GM19328 (cell line): ENCODE data around the gene MATR3.
"Not testable (repeated sequence)": the region's sequence is repeated elsewhere in the genome, so short reads cannot be mapped to it uniquely, and the experiment has no call there.

Source experiments
- ATAC-seq: cut with Tn5 transposase; IDR thresholded peaks from one replicate; pipeline ENCODE4 v1.9.1; 2021; ENCODE audit warnings: mild to moderate bottlenecking, moderate library complexity; ENCODE audit not compliant: unreplicated experiment

Gene MATR3

DNA sequence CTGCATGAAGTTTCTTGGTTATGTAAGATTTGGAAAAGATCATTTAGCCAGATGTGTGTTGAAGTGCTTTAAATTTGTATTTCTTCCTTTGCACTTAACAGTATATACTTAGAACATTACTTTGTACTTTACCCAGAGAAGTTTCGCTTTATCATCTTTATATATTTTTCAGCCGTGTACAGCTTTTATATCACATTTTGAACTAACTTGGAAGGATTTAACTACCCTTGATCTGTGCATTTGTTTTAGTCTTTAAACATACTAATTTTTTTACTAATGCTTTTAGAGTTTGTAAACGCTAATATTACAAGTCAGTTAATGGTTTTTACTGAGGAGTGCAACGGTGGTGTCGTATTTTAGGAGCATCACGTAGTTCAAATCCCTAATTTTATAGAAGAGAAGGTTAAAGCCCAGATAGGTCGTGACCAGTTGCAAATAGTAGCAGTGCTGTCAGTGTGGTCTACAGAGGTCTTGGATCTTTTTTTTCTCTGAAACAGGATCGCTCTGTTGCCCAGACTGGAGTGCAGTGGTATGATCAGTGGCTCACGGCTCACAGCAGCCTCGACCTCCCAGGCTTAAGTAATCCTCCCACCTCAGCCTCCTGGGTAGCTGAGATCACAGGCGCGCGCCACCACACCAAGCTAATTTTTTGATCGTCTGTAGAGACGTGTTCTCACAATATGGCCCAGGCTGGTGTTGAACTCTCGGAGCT, 2.0 kb downstream of the MATR3 start:
- ATAC-seq: no peak

DNA sequence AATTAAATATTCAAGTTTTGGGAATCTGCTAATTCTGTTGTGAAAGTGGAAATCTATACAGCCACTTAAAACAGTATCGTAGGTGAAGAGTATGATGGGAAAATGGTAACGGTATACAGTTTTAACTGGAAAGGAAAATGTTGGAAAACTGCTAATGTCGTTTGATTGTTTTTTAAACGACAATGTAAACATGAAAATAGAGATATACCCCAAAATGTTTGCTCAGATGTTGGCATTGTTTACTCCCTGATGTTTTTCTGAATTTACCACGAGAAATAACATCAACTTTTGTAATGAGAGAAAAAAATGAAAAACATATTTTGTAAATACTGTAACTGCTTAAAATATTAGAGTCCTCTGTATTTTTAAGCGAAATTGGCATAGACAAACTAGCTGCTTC, 2.7 kb downstream of the MATR3 start:
- ATAC-seq: no peak

DNA sequence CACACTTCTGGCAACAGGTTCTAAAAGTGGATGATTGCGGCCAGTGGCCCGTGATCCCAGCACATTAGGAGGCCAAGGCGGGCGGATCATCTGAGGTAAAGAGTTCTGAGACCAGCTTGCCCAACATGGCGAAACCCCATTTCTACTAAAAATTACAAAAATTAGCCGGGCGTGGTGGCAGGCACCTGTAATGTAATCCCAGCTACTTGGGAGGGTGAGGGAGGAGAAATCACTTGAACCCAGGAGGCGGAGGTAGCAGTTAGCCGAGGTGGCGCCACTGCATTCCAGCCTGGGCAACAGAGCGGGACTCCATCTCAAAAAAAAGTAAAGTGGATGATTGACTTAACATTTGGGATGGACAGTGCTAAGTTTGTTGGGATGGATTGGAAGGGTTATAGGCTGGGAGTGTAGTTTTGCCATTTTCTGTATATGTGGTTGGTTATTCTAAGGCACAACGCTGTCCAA, 3.4 kb downstream of the MATR3 start:
- no peak for ATAC-seq

DNA sequence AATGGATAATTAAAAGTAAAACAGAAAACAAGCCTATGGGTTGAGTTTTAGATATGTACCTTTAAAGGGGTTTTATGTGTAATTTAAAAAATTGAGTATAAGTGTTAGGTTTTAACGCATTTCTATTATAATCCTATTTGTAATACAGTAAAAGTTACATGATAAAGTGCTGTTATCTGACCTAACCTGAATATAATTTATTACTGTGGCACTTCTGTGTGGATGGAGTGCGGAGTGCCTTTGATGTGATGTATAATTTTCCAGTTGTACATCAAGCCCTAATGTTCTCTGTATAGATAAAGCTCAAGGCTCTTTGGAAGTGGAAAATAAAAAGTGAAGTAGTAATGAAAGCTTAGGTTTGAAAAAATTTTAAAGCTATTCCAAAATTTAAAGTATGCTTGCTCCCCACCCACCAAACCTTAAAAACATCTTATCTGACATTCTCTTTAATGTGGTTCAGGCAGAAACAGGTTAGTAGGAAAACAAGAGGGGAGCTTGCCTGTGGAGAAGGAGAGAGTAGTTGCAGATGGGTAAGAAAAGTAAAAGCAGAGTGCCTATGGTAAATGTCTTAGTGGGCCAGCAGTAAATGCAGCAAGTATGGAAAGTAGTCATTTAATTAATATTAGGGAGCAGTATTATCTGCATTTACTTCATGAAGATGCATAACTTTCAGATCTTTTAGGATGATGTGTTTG, 4.0 kb downstream of the MATR3 start:
- no peak for ATAC-seq

DNA sequence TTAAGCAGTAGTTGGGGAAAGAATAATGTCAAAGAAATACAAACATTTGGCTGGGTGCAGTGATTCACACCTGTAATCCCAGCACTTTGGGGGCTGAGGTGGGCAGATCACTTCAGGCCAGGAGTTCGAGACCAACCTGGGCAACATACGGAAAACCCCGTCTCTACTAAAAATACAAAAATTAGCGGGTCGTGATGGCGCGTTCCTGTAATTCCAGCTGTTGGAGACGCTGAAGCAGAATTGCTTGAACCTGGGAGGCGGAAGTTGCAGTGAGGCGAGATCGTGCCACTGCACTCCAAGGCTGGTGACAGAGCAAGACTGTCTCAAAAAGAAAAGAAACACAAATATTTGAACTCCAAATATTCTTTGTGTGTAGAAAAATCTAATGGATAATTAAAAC, 4.7 kb downstream of the MATR3 start:
- no peak for ATAC-seq

DNA sequence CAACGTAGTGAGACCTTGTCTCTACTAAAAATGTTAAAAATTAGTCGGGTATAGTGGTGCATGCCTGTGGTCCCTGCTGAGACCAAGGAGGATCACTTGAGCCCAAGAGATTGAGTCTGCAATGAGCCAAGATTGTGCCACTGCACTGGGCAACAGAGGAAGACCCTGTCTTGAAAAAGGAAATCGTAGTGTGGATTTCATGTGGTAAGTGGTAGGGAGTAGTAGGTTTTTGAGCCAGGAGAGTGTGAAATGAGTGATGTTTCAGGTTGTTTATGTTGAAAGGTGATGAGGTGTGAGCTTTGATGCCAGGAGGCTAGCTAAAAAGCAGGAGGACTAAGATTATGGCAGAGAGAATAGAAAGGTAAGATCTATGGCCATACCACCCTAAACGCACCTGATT, 5.9 kb downstream of the MATR3 start:
- no peak for ATAC-seq

DNA sequence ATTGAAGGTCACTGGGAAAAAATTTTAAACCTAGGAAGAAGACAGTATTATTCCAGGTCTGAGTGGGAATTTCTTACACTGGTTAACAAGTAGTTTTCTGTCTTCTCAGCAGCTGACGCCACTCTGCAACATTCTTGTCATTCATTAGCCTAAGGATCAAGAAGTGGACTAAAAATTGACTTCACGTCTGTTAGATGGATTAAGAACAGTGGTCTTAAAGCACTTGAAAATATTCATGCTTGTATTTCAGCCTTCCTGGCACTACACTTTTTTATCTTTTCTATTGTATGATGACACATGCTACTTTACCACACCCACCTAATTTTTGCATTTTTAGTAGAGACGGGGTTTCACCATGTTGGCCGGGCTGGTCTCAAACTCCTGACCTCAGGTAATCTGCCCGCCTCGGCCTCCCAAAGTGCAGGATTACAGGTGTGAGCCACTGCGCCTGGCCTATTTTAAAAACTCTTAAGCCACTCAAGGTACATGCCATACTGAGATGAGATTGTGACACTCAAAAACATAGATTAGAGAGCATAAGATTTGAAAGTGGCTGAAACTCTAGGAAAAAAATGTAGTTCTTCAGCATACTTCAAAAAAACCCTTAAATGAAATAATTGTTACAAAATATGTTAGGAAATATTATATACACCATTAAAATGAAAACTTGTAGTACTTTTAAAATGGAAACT, 8.4 kb downstream of the MATR3 start:
- ATAC-seq: no peak

DNA sequence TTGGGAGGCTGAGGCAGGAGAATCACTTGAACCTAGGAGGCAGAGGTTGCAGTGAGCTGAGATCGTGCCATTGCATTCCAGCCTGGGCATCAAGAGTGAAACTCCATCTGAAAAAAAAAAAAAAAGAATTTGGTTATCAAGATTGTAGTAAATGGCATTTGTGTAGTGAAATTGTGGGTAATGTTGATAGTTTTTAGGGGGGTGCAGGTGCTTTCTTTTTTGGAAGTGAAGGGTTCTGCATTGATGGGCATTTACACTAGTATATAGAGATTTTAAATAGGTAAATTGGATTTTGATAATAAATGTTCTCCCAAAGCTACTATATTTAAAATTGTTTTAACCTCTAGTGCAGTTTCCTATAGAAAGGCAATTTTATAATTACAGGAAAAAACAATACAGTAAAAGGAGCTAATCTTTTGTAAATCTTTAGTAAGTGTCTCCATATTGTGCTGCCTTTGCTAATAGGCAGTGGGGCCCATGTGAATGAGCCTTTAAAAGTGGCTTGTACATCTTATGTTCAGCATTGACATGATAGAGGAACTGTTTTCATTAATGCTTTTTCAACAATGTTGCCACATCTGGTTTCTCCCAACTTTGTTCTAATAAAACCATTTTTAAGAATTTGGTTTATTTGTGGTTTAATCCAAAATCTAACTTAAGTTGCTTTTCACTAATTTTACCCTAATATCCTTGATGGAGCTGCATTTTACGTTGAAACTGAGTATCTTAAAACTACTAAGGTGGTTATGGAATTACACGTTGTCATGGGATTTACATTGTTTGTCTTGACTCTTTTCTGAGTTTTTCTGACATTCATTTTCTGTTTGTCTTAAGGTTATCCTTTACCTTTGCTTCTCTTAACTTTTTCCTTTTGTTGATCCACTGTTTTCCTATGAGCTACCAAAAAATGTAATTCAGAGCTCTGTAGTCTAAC, 11.1 kb downstream of the MATR3 start:
- ATAC-seq: no peak

DNA sequence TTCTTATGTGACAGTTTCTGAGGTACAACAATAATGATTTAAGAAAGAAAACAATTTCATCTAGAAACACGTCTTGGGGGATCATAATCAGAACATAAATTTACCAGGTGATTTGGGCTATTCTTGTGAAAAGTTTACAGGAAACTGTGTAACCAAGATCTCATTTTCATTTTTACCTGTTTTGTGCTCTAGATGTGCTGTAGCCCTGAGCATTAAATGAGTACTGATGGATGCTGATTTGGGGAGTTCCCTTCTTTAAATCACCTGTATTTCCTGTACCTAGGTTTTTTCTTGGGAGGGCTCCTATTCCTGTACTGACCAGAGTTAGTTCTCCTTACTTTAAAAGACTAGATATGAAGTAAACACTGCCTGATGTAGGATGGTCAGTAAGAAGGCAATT, 12.7 kb downstream of the MATR3 start:
- ATAC-seq: no peak

DNA sequence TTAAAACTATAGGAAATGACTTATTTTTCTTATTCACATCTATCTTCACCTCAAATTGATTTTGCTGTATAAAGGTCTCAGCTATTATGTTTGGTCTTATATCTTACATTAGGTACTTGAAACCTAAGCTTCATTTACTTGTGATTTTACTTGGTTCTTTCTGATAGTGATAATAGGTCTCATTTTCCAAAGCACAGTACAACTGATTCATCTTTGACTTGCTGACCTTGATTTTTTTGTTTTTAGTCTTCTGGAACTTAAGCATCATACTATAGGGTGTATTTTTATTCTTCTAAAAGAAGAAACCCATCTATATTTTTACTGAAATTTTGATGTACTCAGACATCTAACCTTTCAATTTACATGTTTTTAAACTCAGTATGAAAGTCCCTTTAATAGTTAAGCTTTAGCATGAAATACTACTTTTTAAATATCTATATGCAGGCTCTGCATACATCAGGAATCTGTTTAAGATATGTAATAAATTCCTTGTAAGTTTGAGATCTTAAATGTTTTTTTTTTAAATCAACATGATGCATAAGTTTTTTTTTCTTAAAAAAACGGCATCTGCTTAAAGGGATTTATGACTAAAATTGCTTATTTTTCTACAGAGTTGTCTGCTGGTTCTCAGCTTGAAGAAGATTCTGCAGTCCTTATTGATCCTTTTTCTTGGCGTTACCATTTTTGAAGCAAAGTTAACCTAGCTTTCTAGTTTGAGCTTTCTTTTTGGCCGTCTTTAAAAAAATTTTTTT, 13.3 kb downstream of the MATR3 start:
- no peak for ATAC-seq

DNA sequence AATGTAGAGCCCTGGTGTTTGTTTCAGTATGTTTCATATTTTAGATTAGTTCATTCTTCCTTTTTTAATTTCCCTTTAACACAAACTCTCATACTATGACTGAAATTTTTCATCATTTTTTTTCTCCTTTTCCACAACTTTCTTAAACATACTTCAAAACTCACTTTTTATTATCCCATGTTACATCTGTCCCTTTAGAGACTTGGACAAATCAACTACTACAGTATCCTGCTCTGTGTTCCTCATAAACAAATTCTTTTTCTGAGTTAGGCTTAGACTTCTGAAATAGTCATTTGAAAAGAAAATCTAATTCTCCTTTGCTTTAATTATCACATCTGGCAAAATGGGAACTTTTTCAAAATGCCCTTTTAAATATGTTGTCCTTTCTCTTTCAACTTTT, 15.3 kb downstream of the MATR3 start:
- no peak for ATAC-seq

DNA sequence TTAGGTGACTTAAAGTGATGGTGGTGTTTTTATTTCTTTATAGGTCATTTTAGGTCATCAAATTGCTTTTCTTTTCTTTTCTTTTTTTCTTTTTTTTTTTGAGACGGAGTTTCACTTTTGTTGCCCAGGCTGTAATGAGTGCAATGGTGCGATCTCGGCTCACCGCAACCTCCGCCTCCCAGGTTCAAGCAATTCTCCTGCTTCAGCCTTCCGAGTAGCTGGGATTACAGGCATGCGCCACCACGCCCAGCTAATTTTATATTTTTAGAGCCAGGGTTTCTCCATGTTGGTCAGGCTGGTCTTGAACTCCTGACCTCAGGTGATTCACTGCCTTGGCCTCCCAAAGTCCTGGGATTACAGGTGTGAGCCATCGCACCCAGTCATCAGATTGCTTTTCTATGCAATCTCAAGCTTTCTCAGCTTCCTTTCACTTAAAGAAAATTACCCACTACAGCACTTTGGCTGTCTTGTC, 17.2 kb downstream of the MATR3 start:
- not testable (repeated sequence) for ATAC-seq

DNA sequence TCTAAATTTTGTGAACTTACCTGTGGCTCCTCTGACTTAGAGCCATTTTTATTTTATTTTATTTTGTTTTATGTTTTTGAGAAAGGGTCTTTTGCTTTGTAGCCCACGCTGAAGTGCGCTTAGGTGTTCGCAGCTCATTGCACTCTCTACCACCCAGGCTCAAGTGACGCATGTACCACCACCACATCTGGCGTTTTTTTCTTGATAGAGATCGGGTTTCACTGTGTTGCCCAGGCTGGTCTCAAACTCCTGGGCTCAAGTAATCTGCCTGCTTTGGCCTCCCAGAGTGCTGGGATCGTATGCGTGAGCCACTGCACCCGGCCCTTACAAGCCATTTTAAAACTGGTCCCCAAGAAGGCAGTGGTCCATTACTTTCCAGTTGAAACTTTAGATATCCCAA, 18.5 kb downstream of the MATR3 start:
- ATAC-seq: no peak

DNA sequence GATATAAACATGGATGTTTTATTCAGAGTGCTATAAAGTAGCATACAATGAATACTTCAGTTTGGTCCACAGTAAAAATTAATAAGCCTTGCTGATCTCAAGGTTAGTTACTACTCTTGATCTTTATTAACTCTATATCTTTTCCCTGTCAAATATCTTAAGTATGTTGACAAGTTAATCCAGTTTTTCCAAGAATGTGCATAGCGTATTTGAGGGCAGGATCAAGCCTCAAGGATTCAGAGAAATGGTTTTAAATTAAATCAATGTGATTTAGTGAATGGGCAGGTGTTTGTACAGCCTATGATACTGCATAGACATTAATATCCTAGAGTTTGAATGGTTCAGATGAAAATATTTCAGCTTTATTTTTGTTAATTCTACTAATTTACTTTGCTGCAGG, 20.7 kb downstream of the MATR3 start:
- ATAC-seq: no peak

DNA sequence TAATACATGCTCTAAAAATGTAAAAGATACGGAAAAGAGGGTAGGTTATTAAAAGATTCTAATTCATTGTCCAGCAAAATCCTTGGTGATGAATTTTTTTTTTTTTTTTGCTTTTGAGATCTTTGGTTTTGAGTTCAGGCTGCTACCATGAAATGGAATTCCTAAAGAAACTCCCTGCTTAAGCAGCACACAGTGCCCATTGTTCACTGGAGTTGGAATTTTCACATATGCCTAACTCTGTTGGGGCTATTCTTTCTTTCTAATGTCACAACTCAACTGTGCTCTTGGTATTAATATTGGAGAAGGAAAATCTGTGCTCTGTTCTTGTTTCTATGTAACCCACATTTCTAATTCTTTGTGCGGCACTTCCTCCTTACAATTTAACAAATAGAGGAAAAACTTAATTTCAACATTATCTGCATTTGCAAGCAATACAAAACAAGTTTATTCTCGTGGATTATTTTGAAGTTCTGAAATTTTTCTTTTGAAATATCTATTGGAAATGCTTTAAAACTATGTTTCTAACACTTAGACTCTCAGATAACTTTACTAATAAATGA, 21.6 kb downstream of the MATR3 start:
- no peak for ATAC-seq

DNA sequence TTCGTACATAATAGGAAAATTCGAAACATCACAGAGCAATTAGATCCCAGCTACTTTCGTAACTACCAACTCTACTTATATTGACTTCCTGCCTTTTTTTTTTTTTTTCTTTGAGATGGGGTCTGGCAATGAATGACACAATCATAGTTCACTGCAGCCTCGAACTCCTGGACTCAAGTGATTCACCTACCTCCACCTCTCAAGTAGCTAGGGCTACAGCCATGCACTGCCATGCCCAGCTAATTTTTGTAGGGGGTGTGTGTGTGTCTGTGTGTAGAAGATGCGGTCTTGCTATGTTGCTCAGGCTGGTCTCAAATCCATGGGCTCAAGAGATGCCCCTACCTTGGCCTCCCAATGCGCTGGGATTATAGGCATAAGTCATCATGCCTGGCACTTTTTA, 42.3 kb downstream of the MATR3 start:
- no peak for ATAC-seq

DNA sequence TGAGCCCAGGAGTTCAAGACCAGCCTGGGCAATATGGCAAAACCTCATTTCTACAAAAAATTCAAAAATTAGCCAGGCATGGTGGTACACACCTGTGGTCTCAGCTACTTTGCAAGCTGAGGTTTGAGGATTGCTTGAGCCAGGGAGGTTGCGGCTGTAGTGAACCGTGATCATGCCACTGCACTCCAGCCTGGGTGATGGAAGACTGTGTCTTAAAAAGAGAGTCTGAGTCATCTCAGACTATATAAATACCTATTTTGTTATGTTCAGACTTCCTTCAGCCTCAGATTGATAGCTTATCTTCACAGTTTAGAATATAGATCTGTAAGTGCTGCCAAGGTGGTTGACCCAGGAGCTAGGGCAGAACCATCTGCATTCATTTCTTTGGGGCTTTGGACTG, 46.5 kb downstream of the MATR3 start:
- no peak for ATAC-seq

DNA sequence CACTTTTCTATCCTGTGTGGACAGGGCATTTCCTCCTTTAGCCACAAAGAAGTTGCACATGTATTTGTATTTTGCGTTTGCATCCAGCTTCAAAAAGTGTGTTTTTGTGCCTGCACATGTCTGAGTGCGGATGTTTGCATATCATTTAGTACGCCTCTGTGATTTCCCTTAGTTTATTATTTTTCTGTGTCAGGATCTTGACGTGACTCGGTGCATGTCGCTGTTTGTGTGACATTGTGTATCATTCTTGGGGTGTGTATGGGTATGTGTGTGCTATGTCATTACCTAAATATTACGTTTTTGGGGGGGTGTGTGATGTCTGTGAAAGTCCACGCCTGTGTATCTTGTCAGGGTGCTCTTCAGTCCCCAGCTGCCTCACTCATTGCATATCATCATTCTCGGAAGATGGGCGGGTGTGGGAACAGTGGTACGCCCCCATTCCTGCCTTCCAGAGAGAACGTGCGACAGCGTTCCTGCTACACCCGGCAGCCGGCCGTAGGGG, 47.7 kb downstream of the MATR3 start:
- ATAC-seq: no peak

DNA sequence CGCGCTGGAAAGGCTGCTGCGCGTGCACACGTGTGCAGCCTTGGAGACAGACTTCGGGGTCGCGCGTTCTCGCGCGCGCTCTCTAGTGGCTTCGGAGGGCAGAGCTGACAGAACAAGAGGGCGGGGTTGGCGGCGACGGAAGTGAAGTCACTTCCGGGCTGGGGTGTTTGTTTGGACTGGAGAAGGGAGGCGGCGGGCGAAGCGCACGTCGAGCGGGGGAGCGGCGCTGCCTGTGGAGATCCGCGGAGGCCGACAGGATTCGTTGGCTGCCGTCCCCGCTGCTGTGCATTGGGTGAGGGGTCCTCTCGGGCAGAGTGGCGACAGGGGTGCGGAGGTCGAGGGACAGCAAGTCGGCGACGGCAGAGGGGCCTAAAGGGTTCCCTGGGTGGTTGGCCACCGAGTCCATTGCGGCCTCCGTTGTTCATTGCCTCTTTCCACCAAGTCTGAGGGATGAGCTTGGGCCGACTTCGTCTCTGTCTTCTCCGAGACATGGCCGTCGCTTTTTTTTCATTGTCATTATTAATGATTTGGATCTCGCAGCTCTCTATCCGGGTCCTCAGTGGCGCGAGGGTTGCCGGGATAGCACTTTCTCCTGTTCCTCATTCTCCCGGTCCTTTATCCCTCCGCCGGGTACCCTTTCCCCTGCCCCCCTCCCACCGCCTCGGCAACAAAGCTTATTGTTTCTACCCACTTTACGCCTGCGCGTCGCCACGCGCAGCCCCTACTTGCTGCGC, 48.3 kb downstream of the MATR3 start, which contains the start of gene PAIP2:
PAIP2 (plus strand) TSS at position 166 of the 734 bp plus-strand sequence. CDS start 21,931 bp downstream, outside the sequence.
- ATAC-seq: peak; percentile 95
